T-cell (primary cell): ENCODE measurements around the gene PCGF1. TPM values are rescaled to one million over a fixed set of nuclear protein-coding genes. Genes with fewer than 3 reads are reported as not detected.
A peak's percentile ranks its signal among the peaks of the same experiment; 100 is the strongest.

Source experiments
- ATAC-seq, 4 experiments: fragments of 200-7000 bp in 3 of 4; fragments of 150-1000 bp in 1 of 4; cut with Tn5 transposase; replicated peaks in 1 of 4; 1 replicate in 3 of 4; 2 replicates in 1 of 4; pipeline ENCODE4 v1.10.0; 2021; ENCODE audit warnings: moderate library complexity in 3 of 4, mild to moderate bottlenecking in 2 of 4, moderate number of reproducible peaks in 1 of 4
- CTCF ChIA-PET, 2 donors: fragments of 300-600 bp; sonication (Branson Sonifier 250); formaldehyde crosslinking; loops; one replicate each; lab custom pipeline; 2022; ENCODE audit warnings: antibody characterized with exemption in 2 of 2; lab: Charles Lee
- POLR2A ChIA-PET, 2 donors: fragments of 300-600 bp; sonication (Branson Sonifier 250); formaldehyde crosslinking; loops; one replicate each; lab custom pipeline; 2022; ENCODE audit warnings: antibody characterized with exemption in 2 of 2; lab: Charles Lee
- DNase-seq, 35 experiments: peaks; one replicate each; pipeline versions ENCODE4 v3.0.0 to v3.0.0-alpha.2; 2013 to 2023
- H3K27ac ChIP-seq: one replicate; pipeline ENCODE4 v1.5.1; 2013; ENCODE audit warnings: low read length
- H3K27me3 ChIP-seq, 2 experiments: replicated peaks in 1 of 2; 1 replicate in 1 of 2; 2 replicates in 1 of 2; pipeline versions ENCODE4 v1.6.1 to v1.7.0; 2013; ENCODE audit warnings: low read length in 1 of 2, mixed read lengths in 1 of 2; ENCODE audit not compliant: control insufficient read depth in 2 of 2, insufficient read depth in 2 of 2; ENCODE audit errors: extremely low read depth in 1 of 2
- H3K36me3 ChIP-seq, 2 donors: 1 replicate in 1 of 2; 2 replicates in 1 of 2; pipeline versions ENCODE4 v1.6.1 to v1.7.0; 2013; ENCODE audit warnings: low read length in 1 of 2; ENCODE audit not compliant: control insufficient read depth in 2 of 2, insufficient read depth in 1 of 2; ENCODE audit errors: extremely low read depth in 1 of 2
- H3K4me1 ChIP-seq, 2 experiments: 1 replicate in 1 of 2; 2 replicates in 1 of 2; pipeline versions ENCODE4 v1.6.1 to v1.7.0; 2013; ENCODE audit warnings: low read length in 2 of 2, mixed read lengths in 1 of 2; ENCODE audit not compliant: insufficient read depth in 2 of 2, control insufficient read depth in 1 of 2; ENCODE audit errors: extremely low read depth in 1 of 2
- H3K4me3 ChIP-seq, 2 donors: 1 replicate in 1 of 2; 2 replicates in 1 of 2; pipeline versions ENCODE4 v1.5.1 to v1.7.0; 2013; ENCODE audit warnings: mild to moderate bottlenecking in 2 of 2, low read length in 1 of 2, moderate library complexity in 1 of 2; ENCODE audit not compliant: control insufficient read depth in 1 of 2; ENCODE audit errors: extremely low read depth in 1 of 2
- H3K9me3 ChIP-seq: 2 replicates; pipeline ENCODE4 v1.7.0; 2013
- H3K27ac Mint-ChIP-seq, 2 donors: one replicate each; pipeline ENCODE4 v1.8.0; 2020 to 2021; ENCODE audit warnings: mild to moderate bottlenecking in 2 of 2, mixed read lengths in 2 of 2
- H3K27me3 Mint-ChIP-seq, 2 donors: one replicate each; pipeline ENCODE4 v1.8.0; 2021 to 2022; ENCODE audit warnings: mixed read lengths in 2 of 2
- H3K36me3 Mint-ChIP-seq: one replicate; pipeline ENCODE4 v1.8.0; 2021; ENCODE audit warnings: mixed read lengths
- H3K4me1 Mint-ChIP-seq, 3 donors: one replicate each; pipeline ENCODE4 v1.8.0; 2020 to 2022; ENCODE audit warnings: mixed read lengths in 3 of 3, mild to moderate bottlenecking in 1 of 3
- H3K4me3 Mint-ChIP-seq, 3 donors: one replicate each; pipeline ENCODE4 v1.8.0; 2020 to 2022; ENCODE audit warnings: mild to moderate bottlenecking in 3 of 3, mixed read lengths in 3 of 3, moderate library complexity in 3 of 3
- H3K9me3 Mint-ChIP-seq, 3 donors: one replicate each; pipeline ENCODE4 v1.8.0; 2020 to 2022; ENCODE audit warnings: mixed read lengths in 3 of 3
- WGBS: methylation state at CpG from one replicate; pipeline ENCODE4 v1.1.5; 2013; ENCODE audit warnings: missing lambda C conversion rate; ENCODE audit not compliant: insufficient coverage; 5-methylcytosine and 5-hydroxymethylcytosine counted together
- total RNA-seq, 35 experiments: library from RNA in 6 of 35; stranded (reverse) in 6 of 35; fragments of 120-200 nt in 1 of 35; gene quantifications; one replicate each; pipeline versions ENCODE4 v1.2.1 to v1.2.4 and lab custom pipeline; 2013 to 2026

The PCGF1 gene
- total RNA-seq, 5 donors from 2014 or later (not counting 1 experiment from before 2014, with no cell fraction given): 17.6 to 34.3 (median 28.0) TPM

DNA sequence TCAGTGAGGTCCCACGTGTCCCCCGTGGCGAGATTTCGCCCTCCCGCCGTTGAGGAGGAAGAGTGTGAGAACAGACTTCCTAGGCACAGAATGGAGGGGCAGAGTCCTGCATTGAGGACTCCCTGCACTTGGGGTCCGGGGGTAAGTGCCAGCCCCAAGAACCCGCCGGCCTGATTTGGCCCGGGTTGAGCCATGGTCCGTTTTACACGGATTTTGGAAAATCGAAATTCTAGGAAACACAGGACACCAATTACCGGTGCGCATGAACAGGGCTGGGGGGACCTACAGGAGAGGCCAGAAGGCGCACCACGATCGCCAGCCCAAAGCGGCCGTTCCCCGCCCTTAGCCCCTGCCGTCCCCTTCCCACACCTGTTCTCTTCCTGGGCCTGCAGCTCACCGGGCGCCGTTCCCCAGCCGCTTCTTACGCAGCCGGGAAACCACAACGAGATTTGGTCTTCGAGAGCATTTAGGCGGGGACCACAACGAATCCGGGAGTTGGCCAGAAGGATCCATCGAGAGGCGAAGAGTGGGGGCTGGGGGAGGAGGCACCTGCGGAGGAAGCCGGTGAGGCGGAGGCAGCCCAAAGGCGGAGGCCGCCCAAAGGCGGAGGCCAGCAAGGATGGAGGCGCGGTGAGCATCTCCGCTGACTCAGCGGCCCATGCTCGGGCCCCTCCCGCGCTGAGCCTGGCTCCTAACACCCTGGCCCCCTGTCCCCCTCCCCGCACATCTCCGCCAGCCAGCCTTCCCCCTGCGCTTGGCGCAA lies 6.3 kb upstream of the PCGF1 start:
- H3K4me1 ChIP-seq: peaks cover 7 to 36% of the 10 kb centered on the region in 2 experiments
- Mint-ChIP-seq H3K36me3 (no peaks in the 10 kb centered on the region), H3K27ac (no peak overlapping the region), H3K27me3 (peaks cover 42 to 58% of the 10 kb centered on the region in 2 donors), H3K4me3 (peak overlapping the region; percentile 39 to 55 (median 39)), H3K9me3 (no peaks in the 10 kb centered on the region), H3K4me1 (peaks cover 15 to 30% (median 21%) of the 10 kb centered on the region in 3 donors)
- peak overlapping the region in 1 of 2 donors; percentile 18 for H3K4me3 ChIP-seq
- DNase-seq: peak in 4 of 35 experiments; percentile 14 to 38 (median 22)
- H3K27me3 ChIP-seq: peaks cover 12 to 78% of the 10 kb centered on the region in 2 experiments
- ChIA-PET CTCF (no interaction called here), POLR2A (no interaction called here)
- no peaks in the 10 kb centered on the region for H3K9me3 ChIP-seq
- 8% methylated on average over 47 of the region's 52 CpGs for WGBS
- H3K27ac ChIP-seq: no peak overlapping the region
- ATAC-seq: peak in 2 of 4 experiments; percentile 20 to 24
- H3K36me3 ChIP-seq: no peaks in the 10 kb centered on the region

DNA sequence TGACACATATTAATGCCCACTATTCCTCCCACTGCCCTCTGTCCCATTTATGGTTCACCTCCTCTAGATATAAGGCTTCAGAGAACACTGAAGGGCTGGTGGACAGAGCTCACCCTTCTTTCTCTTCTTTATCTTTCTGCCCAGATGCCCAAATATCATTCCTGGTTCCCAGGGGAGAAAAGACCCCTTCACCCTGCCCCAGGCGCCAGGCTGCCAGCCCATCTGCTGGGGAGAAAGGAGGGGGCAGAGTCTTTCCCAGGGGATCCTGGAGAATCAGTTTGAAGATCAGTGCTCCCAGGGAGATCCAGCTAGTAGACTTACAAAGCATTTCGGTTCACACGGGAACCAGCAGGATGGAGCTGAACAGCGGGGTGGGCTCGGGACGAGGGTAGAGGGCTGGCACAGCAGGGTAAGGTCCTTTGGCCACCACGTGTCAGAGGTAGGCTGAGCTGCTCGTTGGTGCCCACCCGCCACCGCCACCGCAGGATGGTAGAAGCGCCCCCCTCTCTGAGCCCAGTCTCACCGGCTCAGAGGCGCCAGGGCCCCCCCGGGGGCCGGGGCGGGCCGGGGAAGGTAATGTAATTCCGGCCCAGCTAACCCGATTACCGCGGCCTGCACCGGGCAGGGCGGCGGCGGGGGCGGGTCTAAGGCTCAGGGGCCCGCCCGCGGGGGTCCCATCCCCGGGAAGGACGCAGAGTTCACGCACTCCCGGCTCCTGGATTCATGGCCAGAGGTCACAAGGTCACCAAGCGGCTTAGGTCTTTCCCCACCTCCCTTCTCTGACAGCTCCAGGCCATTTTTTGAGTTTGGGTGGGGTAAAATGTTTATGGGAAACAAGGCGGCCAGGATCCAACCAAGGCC lies 5.5 kb upstream of the PCGF1 start:
- no peak overlapping the region for H3K27ac ChIP-seq
- CTCF ChIA-PET: no interaction called here
- no peak for ATAC-seq
- 18% methylated on average over 24 of the region's 36 CpGs for WGBS
- no peaks in the 10 kb centered on the region for H3K9me3 ChIP-seq
- Mint-ChIP-seq H3K4me3 (peak overlapping the region in 1 of 3 donors; percentile 55), H3K4me1 (peaks cover 23 to 38% (median 28%) of the 10 kb centered on the region in 3 donors), H3K27me3 (peaks cover 34 to 50% of the 10 kb centered on the region in 2 donors), H3K9me3 (no peaks in the 10 kb centered on the region), H3K27ac (peak overlapping the region in 1 of 2 donors; percentile 23), H3K36me3 (no peaks in the 10 kb centered on the region)
- H3K27me3 ChIP-seq: peaks cover 12 to 72% of the 10 kb centered on the region in 2 experiments
- no peak for DNase-seq
- peaks cover 10 to 42% of the 10 kb centered on the region in 2 experiments for H3K4me1 ChIP-seq
- no peaks in the 10 kb centered on the region for H3K36me3 ChIP-seq
- no peak overlapping the region for H3K4me3 ChIP-seq
- POLR2A ChIA-PET: no interaction called here

DNA sequence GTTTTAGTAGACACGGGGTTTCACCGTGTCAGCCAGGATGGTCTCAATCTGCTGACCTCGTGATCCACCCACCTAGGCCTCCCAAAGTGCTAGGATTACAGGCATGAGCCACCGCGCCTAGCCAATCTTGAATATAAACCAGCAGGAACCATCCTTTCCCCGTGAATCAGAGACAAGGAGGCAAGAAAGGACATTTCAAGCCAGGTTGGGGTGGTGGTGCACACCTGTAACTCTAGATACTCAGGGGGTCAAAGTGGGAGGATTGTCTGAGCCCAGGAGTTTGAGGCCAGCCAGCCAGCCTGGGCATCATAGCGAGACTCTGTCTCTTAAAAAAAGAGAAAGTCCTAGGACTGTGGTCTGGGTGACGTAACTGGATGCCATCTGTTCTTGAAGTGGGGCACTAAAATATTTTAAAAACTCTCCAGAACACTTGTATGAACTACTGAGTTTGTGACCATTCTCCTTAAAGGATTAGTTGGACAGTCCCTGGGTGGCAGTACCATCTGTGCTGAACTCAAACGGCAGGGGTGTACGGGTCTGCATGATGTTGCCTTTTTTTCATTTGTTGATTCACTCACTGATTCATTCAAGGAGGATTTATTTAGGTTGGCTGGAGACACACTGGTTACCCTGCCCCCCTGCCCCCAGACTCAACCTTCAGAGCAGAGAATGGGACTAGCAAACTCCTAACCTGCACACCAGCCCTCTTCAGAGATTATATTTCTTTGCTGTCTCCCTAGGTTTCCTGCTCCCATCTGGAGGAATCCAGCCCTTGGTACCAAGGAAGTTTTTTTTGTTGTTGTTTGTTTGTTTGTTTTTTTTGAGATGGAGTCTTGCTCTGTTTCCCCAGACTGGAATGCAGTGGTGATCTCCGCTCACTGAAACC lies 3.9 kb upstream of the PCGF1 start:
- Mint-ChIP-seq H3K36me3 (peaks cover 8% of the 10 kb centered on the region), H3K4me3 (no peak overlapping the region), H3K4me1 (peaks cover 33 to 45% (median 36%) of the 10 kb centered on the region in 3 donors), H3K27me3 (peaks cover 23 to 36% of the 10 kb centered on the region in 2 donors), H3K27ac (peak overlapping the region in 1 of 2 donors; percentile 19), H3K9me3 (no peaks in the 10 kb centered on the region)
- ATAC-seq (no peak), DNase-seq (no peak)
- no peak overlapping the region for H3K4me3 ChIP-seq
- ChIA-PET CTCF (no interaction called here), POLR2A (no interaction called here)
- no peaks in the 10 kb centered on the region for H3K36me3 ChIP-seq
- no peaks in the 10 kb centered on the region for H3K9me3 ChIP-seq
- WGBS: 58% methylated on average over 3 of the region's 11 CpGs
- H3K27ac ChIP-seq: no peak overlapping the region
- H3K27me3 ChIP-seq: peaks cover 7 to 63% of the 10 kb centered on the region in 2 experiments
- peaks cover 14 to 49% of the 10 kb centered on the region in 2 experiments for H3K4me1 ChIP-seq

DNA sequence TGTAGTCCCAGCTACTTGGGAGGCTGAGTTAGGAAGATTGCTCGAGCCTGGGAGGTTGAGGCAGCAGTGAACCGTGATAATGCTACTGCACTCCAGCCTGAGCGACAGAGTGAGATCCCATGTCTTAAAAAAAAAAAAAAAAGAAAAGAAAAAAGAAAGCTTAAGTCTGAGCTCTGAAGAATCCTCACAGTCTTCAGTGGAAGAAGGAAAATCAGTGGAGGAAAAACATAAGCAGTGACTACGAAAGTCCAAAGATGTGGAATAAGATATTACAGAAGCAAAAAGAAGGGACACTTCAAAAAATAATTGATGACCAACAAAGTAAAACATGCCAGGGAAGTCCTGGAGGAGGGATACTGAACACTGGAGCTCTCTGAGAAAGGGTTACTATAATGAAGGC lies 2.8 kb upstream of the PCGF1 start:
- no peak overlapping the region for H3K27ac ChIP-seq
- peaks cover 15% of the 10 kb centered on the region for H3K36me3 Mint-ChIP-seq
- WGBS: no CpG with 5 or more reads among the region's 4 CpGs
- peaks cover 7 to 62% of the 10 kb centered on the region in 2 experiments for H3K27me3 ChIP-seq
- POLR2A ChIA-PET: interaction anchor here (0.6 kb wide), 2 partner anchors 39 to 292 kb away, joined by 3 to 4 read pairs; no protein-coding TSS in a partner anchor
- H3K36me3 ChIP-seq: peaks cover 6 to 8% of the 10 kb centered on the region in 2 donors
- H3K9me3 Mint-ChIP-seq: no peaks in the 10 kb centered on the region
- H3K27ac Mint-ChIP-seq: no peak overlapping the region
- CTCF ChIA-PET: interaction anchor here in 1 of 2 donors (0.5 kb wide), 1 partner anchor 128 kb away, joined by 3 read pairs; no protein-coding TSS in a partner anchor
- H3K9me3 ChIP-seq: no peaks in the 10 kb centered on the region
- no peak overlapping the region for H3K4me3 ChIP-seq
- peaks cover 30 to 45% (median 33%) of the 10 kb centered on the region in 3 donors for H3K4me1 Mint-ChIP-seq
- peaks cover 20 to 36% of the 10 kb centered on the region in 2 donors for H3K27me3 Mint-ChIP-seq
- DNase-seq (no peak), ATAC-seq (no peak)
- H3K4me1 ChIP-seq: peaks cover 15 to 48% of the 10 kb centered on the region in 2 experiments
- no peak overlapping the region for H3K4me3 Mint-ChIP-seq

DNA sequence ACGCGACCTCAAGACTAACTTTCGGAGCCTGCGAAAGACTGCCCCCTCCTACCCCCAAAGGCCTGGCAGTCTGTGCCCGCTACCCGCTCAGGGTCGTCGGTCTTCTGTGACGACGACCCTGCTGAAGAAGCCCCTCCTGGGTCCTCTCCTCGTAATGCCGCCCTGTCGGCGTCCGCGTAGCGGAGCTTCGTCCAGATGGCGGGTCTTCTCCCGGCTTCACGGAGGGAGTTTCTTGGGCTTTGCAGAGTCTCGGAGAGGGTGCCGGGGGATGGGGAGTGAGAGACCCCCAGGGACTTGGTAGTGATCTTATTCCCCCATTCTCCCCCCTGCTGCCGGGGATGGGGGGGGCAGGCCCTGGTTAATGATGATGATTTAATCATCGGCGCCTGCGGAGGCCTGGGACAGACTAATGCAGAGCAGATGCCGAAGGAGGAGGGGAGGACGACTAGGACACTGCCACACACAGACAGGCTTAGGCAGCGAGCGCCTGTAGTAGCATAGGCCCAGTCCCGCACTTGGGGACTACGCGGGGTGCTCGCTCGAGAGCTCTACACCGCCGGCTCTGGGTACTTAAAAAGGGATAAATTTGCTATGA lies 528 bp upstream of the PCGF1 start:
- Mint-ChIP-seq H3K4me1 (peaks cover 41 to 53% (median 45%) of the 10 kb centered on the region in 3 donors), H3K9me3 (no peaks in the 10 kb centered on the region), H3K27me3 (peaks cover 31 to 48% of the 10 kb centered on the region in 2 donors), H3K36me3 (peaks cover 29% of the 10 kb centered on the region), H3K4me3 (peak overlapping the region; percentile 94 to 100 (median 95)), H3K27ac (peak overlapping the region; percentile 100)
- Histone ChIP-seq H3K4me3 (peak overlapping the region; percentile 95 to 99), H3K4me1 (peaks cover 11 to 40% of the 10 kb centered on the region in 2 experiments), H3K27ac (peak overlapping the region; percentile 95), H3K36me3 (peaks cover 9 to 15% of the 10 kb centered on the region in 2 donors), H3K27me3 (peaks cover 14 to 60% of the 10 kb centered on the region in 2 experiments), H3K9me3 (no peaks in the 10 kb centered on the region)
- peak in 1 of 4 experiments; percentile 0 for ATAC-seq
- 39% methylated on average over 16 of the region's 38 CpGs for WGBS
- DNase-seq: peak in 2 of 35 experiments; percentile 24 to 38
- CTCF ChIA-PET: interaction anchor here (0.5 to 1.1 kb wide), 2 partner anchors 22 to 101 kb away, joined by 3 read pairs; no protein-coding TSS in a partner anchor
- POLR2A ChIA-PET: interaction anchor here (0.5 to 1.6 kb wide), 2 partner anchors 22 to 881 kb away, joined by 3 to 7 read pairs; partner anchors contain the start of gene HTRA2 (in 1 of the 2)
